Measurements from ENCODE around the gene SSPN.

- TF ChIP-seq CTCF (IDR thresholded peaks at IDR 0.05): no peak
- TF ChIP-seq POLR2A (IDR thresholded peaks at IDR 0.05): no peak
Measured at GRCh38 chr12:26176725-26177124, 18.6 kb upstream of the SSPN start.
